Prostate gland (tissue), 2 donors: ENCODE data around the gene PRDM16. TPM values are rescaled to one million over a fixed set of nuclear protein-coding genes. Genes with fewer than 3 reads are reported as not detected.

Experiments used
- DNase-seq: peaks from one replicate; pipeline ENCODE4 v3.0.0-alpha.2; 2019; ENCODE audit warnings: low spot score
- H3K27ac ChIP-seq, 2 donors: fragments of 200-600 bp; sonication (generic); 2 replicates each; pipeline ENCODE4 v1.5.1; 2017 to 2019
- H3K27me3 ChIP-seq: fragments of 200-600 bp; sonication (generic); replicated peaks from 2 replicates; pipeline ENCODE4 v1.5.1; 2019; ENCODE audit not compliant: insufficient read depth
- H3K36me3 ChIP-seq, 2 donors: fragments of 200-600 bp; sonication (generic); 1 replicate in 1 of 2; 2 replicates in 1 of 2; pipeline versions ENCODE4 v1.5.1 to v1.8.1; 2017 to 2019
- H3K4me1 ChIP-seq: fragments of 200-600 bp; sonication (generic); replicated peaks from 2 replicates; pipeline ENCODE4 v1.5.1; 2019
- H3K4me3 ChIP-seq, 2 donors: fragments of 200-600 bp; sonication (generic); 2 replicates each; pipeline ENCODE4 v1.5.1; 2017 to 2019
- H3K9me3 ChIP-seq: fragments of 200-600 bp; sonication (generic); 2 replicates; pipeline ENCODE4 v1.5.1; 2017
- CTCF ChIP-seq, 4 experiments: fragments of 200-600 bp in 2 of 4; fragments of 450-650 bp in 2 of 4; sonication (generic) in 2 of 4; IDR thresholded peaks; 1 replicate in 3 of 4; 2 replicates in 1 of 4; pipeline ENCODE4 v1.5.1; 2016 to 2019; ENCODE audit warnings: antibody characterized with exemption in 4 of 4, mild to moderate bottlenecking in 2 of 4, moderate library complexity in 2 of 4
- POLR2A ChIP-seq: fragments of 450-650 bp; IDR thresholded peaks from one replicate; pipeline ENCODE4 v1.6.1; 2016; ENCODE audit warnings: antibody characterized with exemption, mild to moderate bottlenecking
- POLR2AphosphoS5 ChIP-seq: sonication (generic); formaldehyde crosslinking; IDR thresholded peaks from one replicate; pipeline ENCODE4 v1.6.1; 2017; ENCODE audit warnings: antibody characterized with exemption
- WGBS: methylation state at CpG from one replicate; pipeline ENCODE4 v1.1.5; 2018; 5-methylcytosine and 5-hydroxymethylcytosine counted together
- intact Hi-C: fragments of 100-400 bp; cut with DNase I; formaldehyde crosslinking; loops from one replicate; pipeline ENCODE4 v1.14.2; 2022
- total RNA-seq, 2 donors: library from RNA; depleted of rRNA; stranded (reverse); fragments of >200 nt; gene quantifications; one replicate each; pipeline ENCODE4 v1.1.0, GENCODE V29; 2016

PRDM16 gene
- total RNA-seq, 2 donors from 2014 or later = 0.23 to 6.5 TPM

- no peaks in the 10 kb centered on the region for H3K9me3 ChIP-seq
- WGBS = 83% methylated on average over 6 of the region's 6 CpGs
- no peaks in the 10 kb centered on the region for H3K36me3 ChIP-seq
- peaks cover 3% of the 10 kb centered on the region for H3K4me1 ChIP-seq
- H3K27me3 ChIP-seq = peaks cover 5% of the 10 kb centered on the region
- intact Hi-C loops = no loop called here
- no peak overlapping the region for H3K4me3 ChIP-seq
- no peak for DNase-seq
- TF ChIP-seq CTCF (IDR thresholded peaks at IDR 0.05) (no peak), POLR2A (no peak), POLR2AphosphoS5 (no peak)
- no peak overlapping the region for H3K27ac ChIP-seq
Observed at GRCh38 chr1:3336641-3337630, 267.9 kb downstream of the PRDM16 start.

GRCh38 chr1:3337798-3338724, 269.1 kb downstream of the PRDM16 start:
- TF ChIP-seq CTCF (IDR thresholded peaks at IDR 0.05) (no peak), POLR2A (no peak), POLR2AphosphoS5 (no peak)
- no peak for DNase-seq
- Histone ChIP-seq H3K4me1 (peaks cover 3% of the 10 kb centered on the region), H3K27me3 (peaks cover 5% of the 10 kb centered on the region), H3K9me3 (no peaks in the 10 kb centered on the region), H3K27ac (no peak overlapping the region), H3K36me3 (no peaks in the 10 kb centered on the region), H3K4me3 (no peak overlapping the region)
- 83% methylated on average over 18 of the region's 18 CpGs for WGBS
- intact Hi-C loops = no loop called here

GRCh38 chr1:3338725-3339070, 269.7 kb downstream of the PRDM16 start:
- Histone ChIP-seq H3K4me1 (peaks cover 3% of the 10 kb centered on the region), H3K4me3 (no peak overlapping the region), H3K9me3 (no peaks in the 10 kb centered on the region), H3K27me3 (peaks cover 5% of the 10 kb centered on the region), H3K36me3 (no peaks in the 10 kb centered on the region), H3K27ac (no peak overlapping the region)
- DNase-seq = no peak
- TF ChIP-seq CTCF (IDR thresholded peaks at IDR 0.05) (no peak), POLR2A (no peak), POLR2AphosphoS5 (no peak)
- 58% methylated on average over 4 of the region's 4 CpGs for WGBS
- intact Hi-C loops = no loop called here

- peaks cover 2% of the 10 kb centered on the region for H3K4me1 ChIP-seq
- DNase-seq = no peak
- H3K4me3 ChIP-seq = no peak overlapping the region
- 92% methylated on average over 12 of the region's 12 CpGs for WGBS
- H3K27ac ChIP-seq = no peak overlapping the region
- H3K9me3 ChIP-seq = no peaks in the 10 kb centered on the region
- no peak for TF ChIP-seq POLR2AphosphoS5
- no peak for TF ChIP-seq POLR2A
- TF ChIP-seq CTCF (IDR thresholded peaks at IDR 0.05) = no peak
- no peaks in the 10 kb centered on the region for H3K36me3 ChIP-seq
- intact Hi-C loops = no loop called here
- H3K27me3 ChIP-seq = peaks cover 5% of the 10 kb centered on the region
Observed at GRCh38 chr1:3339856-3340255, 270.9 kb downstream of the PRDM16 start.
